ENCODE results near the gene ZNF566. TPM values are rescaled to one million over a fixed set of nuclear protein-coding genes. Genes with fewer than 3 reads are reported as not detected.

Gene ZNF566
- total RNA-seq, 2 experiments from 2014 or later: 6.3 to 6.8 TPM

GRCh38 chr19:36526581-36526980 lies 37.2 kb upstream of the ZNF566 start:
- ATAC-seq (ENCODE audit: poor library complexity) (no peak), DNase-seq (no peak)
- Histone ChIP-seq H3K27ac (ENCODE audit: low read depth in 1 of 2, low read length in 2 of 2) (no peak overlapping the region), H3K36me3 (ENCODE audit: insufficient read depth, low read length) (peaks cover 25% of the 10 kb centered on the region), H3K27me3 (ENCODE audit: control insufficient read depth in 1 of 2, insufficient read depth in 2 of 2, low read length in 2 of 2) (no peaks in the 10 kb centered on the region), H3K4me1 (ENCODE audit: insufficient read depth, low read length) (peaks cover 19% of the 10 kb centered on the region), H3K4me3 (ENCODE audit: low read length) (no peak overlapping the region), H3K9me3 (ENCODE audit: control insufficient read depth in 1 of 2, insufficient read depth in 1 of 2, low read length in 2 of 2) (peaks cover 37 to 52% of the 10 kb centered on the region in 2 experiments)
- Mint-ChIP-seq H3K4me3 (peak overlapping the region; percentile 79), H3K27ac (peak overlapping the region; percentile 24), H3K27me3 (no peaks in the 10 kb centered on the region), H3K4me1 (ENCODE audit: low read depth) (peaks cover 29% of the 10 kb centered on the region), H3K36me3 (ENCODE audit: low read depth) (peaks cover 83% of the 10 kb centered on the region), H3K9me3 (peaks cover 14% of the 10 kb centered on the region)
- intact Hi-C loops (cut with DNase I, micrococcal nuclease): loop anchor here (5.0 to 10.0 kb wide), 5 partner anchors 309 to 688 kb away; partner anchors contain the start of genes ZNF146 (in 1 of the 2), ZNF383 (in 1 of the 2), ZNF420 (in 1 of the 2) and ZNF585A (in 1 of the 2)
- TF ChIP-seq CTCF (IDR thresholded peaks at IDR 0.05): no peak
- CTCF ChIA-PET: interaction anchor here (1.4 kb wide), 1 partner anchor 37 kb away, joined by 4 read pairs; the partner anchor contains the start of gene ZNF566
- POLR2A ChIA-PET: interaction anchor here (2.9 kb wide), 1 partner anchor 37 kb away, joined by 53 read pairs; the partner anchor contains the start of gene ZNF566

- Mint-ChIP-seq H3K4me3 (no peak overlapping the region), H3K4me1 (ENCODE audit: low read depth) (peaks cover 29% of the 10 kb centered on the region), H3K27ac (no peak overlapping the region), H3K9me3 (peaks cover 11% of the 10 kb centered on the region), H3K27me3 (no peaks in the 10 kb centered on the region), H3K36me3 (ENCODE audit: low read depth) (peaks cover 94% of the 10 kb centered on the region)
- no peak for ATAC-seq (ENCODE audit: poor library complexity)
- DNase-seq: no peak
- Histone ChIP-seq H3K27ac (ENCODE audit: low read depth in 1 of 2, low read length in 2 of 2) (no peak overlapping the region), H3K4me3 (ENCODE audit: low read length) (no peak overlapping the region), H3K27me3 (ENCODE audit: control insufficient read depth in 1 of 2, insufficient read depth in 2 of 2, low read length in 2 of 2) (no peaks in the 10 kb centered on the region), H3K9me3 (ENCODE audit: control insufficient read depth in 1 of 2, insufficient read depth in 1 of 2, low read length in 2 of 2) (peaks cover 51 to 55% of the 10 kb centered on the region in 2 experiments), H3K36me3 (ENCODE audit: insufficient read depth, low read length) (peaks cover 30% of the 10 kb centered on the region), H3K4me1 (ENCODE audit: insufficient read depth, low read length) (peaks cover 19% of the 10 kb centered on the region)
- no peak for TF ChIP-seq CTCF (IDR thresholded peaks at IDR 0.05)
- intact Hi-C loops (cut with DNase I, micrococcal nuclease): loop anchor here (5.0 to 10.0 kb wide), 5 partner anchors 307 to 690 kb away; partner anchors contain the start of genes ZNF146 (in 1 of the 2), ZNF383 (in 1 of the 2), ZNF420 (in 1 of the 2) and ZNF585A (in 1 of the 2)
- ChIA-PET CTCF (no interaction called here), POLR2A (no interaction called here)
These were observed 35.3 kb upstream of the ZNF566 start for GRCh38 chr19:36524617-36525016.

GRCh38 chr19:36514012-36514612 lies 24.8 kb upstream of the ZNF566 start:
- Mint-ChIP-seq H3K36me3 (ENCODE audit: low read depth) (peaks cover 86% of the 10 kb centered on the region), H3K4me1 (ENCODE audit: low read depth) (no peaks in the 10 kb centered on the region), H3K4me3 (no peak overlapping the region), H3K9me3 (peaks cover 18% of the 10 kb centered on the region), H3K27me3 (no peaks in the 10 kb centered on the region), H3K27ac (no peak overlapping the region)
- Histone ChIP-seq H3K27ac (ENCODE audit: low read depth in 1 of 2, low read length in 2 of 2) (no peak overlapping the region), H3K9me3 (ENCODE audit: control insufficient read depth in 1 of 2, insufficient read depth in 1 of 2, low read length in 2 of 2) (peaks cover 46 to 97% of the 10 kb centered on the region in 2 experiments), H3K27me3 (ENCODE audit: control insufficient read depth in 1 of 2, insufficient read depth in 2 of 2, low read length in 2 of 2) (no peaks in the 10 kb centered on the region), H3K36me3 (ENCODE audit: insufficient read depth, low read length) (peaks cover 47% of the 10 kb centered on the region), H3K4me3 (ENCODE audit: low read length) (no peak overlapping the region), H3K4me1 (ENCODE audit: insufficient read depth, low read length) (no peaks in the 10 kb centered on the region)
- CTCF ChIA-PET: no interaction called here
- ATAC-seq (ENCODE audit: poor library complexity) (no peak), DNase-seq (no peak)
- TF ChIP-seq CTCF (IDR thresholded peaks at IDR 0.05): no peak
- intact Hi-C loops (cut with DNase I, micrococcal nuclease): no loop called here
- POLR2A ChIA-PET: no interaction called here
